H1 (cell line): ENCODE data around the gene CSTF3. TPM values are rescaled to one million over a fixed set of nuclear protein-coding genes. Genes with fewer than 3 reads are reported as not detected.

Experiments used
- CHD7 ChIP-seq: fragments of 300-600 bp; sonication (generic); IDR thresholded peaks from 2 replicates; pipeline ENCODE4 v1.7.1; 2012; ENCODE audit warnings: low read length, moderate library complexity, mild to moderate bottlenecking, inconsistent platforms; ENCODE audit not compliant: insufficient replicate concordance
- polyA plus RNA-seq, 7 experiments: library from polyadenylated mRNA; depleted of rRNA in 3 of 7; stranded (reverse) in 5 of 7; unstranded in 2 of 7; fragments of >200 nt in 5 of 7; fragments of 200-250 nt in 2 of 7; gene quantifications; 1 replicate in 5 of 7; 2 replicates in 1 of 7; 4 replicates in 1 of 7; pipeline versions ENCODE4 v1.2.1 to v1.2.3, GENCODE V29; 2011 to 2013; ENCODE audit warnings: missing spikeins in 2 of 7, mixed read lengths in 2 of 7
- total RNA-seq: library from RNA; stranded (reverse); fragmentation: NEBNext Ultra II Directional; extraction: Animal tissue kit (Norgen Biotek cat#: 25700); gene quantifications from 2 replicates; pipeline ENCODE4 v1.2.1, GENCODE V29; 2021

CSTF3 gene
- total and polyA plus RNA-seq, 2 of the 8 experiments (the other 6 are each of a cell fraction or from before 2014, with no cell fraction given) = 22.3 to 54.7 TPM

DNA sequence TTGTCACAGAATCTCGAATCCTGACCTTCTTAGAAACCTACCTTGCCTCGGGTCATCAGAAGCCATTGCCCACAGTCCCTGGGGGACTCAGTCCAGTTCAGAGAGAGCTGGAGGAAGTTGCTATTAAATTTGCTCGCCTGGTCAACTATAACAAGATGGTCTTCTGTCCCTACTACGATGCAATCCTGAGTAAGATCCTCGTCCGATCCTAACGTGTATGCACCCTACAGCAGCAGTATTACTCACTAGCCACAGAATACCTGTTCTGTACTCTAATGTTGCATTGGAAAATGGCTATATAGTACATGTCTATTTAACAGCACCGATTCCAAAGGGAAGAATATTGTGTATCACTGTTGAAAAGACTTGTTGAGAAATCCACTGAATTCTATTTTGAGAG, 88.8 kb downstream of the CSTF3 start (continued):
- TF ChIP-seq CHD7 = no peak
